ENCODE data around the gene PROKR1.

PROKR1 gene

DNA sequence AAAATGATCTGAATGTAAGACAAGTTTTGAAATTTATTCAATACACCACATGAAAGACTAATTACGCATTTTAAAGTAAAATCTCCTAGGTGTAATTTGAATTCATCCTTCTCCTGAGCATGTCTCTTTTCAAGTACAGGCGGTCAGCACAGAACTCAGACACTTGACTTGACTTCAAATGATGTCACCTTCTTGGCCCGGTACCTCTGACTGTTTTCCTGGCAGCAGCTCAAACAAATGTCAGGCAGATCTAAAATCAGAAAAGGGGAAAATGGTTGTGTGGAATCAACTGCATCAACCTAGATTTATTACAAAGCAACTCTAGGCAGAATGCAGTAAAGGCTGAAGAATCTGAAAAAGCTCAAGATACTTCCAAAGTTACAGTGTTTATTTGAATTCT is 11.4 kb upstream of the PROKR1 start:
- no peak for DNase-seq (ENCODE audit: low spot score)
- Mint-ChIP-seq H3K27me3 (ENCODE audit: low read depth) (peaks cover 41% of the 10 kb centered on the region), H3K9me3 (no peaks in the 10 kb centered on the region), H3K36me3 (ENCODE audit: low read depth) (no peaks in the 10 kb centered on the region), H3K4me1 (ENCODE audit: low read depth) (no peaks in the 10 kb centered on the region), H3K27ac (no peak overlapping the region), H3K4me3 (no peak overlapping the region)

DNA sequence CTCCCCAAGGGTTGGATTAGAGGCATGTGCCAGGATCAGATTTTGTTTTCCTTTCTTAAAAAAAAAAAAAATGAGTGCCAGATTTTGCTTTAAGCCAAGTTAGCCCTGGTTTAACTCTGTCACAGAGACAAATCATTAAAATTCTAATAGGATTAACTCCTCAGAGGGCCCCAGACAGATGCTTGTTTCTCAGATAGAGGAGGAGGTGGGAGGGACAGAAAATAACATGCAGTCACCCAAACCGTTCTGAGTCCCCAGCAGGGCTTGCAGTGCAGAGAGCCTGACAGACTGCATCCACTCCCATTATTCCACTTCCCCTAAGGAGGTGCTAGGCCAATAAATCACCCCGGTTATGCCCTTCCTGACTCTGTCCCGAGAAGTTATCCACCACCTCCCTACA is 6.3 kb upstream of the PROKR1 start:
- DNase-seq (ENCODE audit: low spot score), result no peak
- Mint-ChIP-seq H3K9me3 (peaks cover 4% of the 10 kb centered on the region), H3K4me1 (ENCODE audit: low read depth) (no peaks in the 10 kb centered on the region), H3K4me3 (no peak overlapping the region), H3K27me3 (ENCODE audit: low read depth) (peaks cover 47% of the 10 kb centered on the region), H3K27ac (no peak overlapping the region), H3K36me3 (ENCODE audit: low read depth) (no peaks in the 10 kb centered on the region)

DNA sequence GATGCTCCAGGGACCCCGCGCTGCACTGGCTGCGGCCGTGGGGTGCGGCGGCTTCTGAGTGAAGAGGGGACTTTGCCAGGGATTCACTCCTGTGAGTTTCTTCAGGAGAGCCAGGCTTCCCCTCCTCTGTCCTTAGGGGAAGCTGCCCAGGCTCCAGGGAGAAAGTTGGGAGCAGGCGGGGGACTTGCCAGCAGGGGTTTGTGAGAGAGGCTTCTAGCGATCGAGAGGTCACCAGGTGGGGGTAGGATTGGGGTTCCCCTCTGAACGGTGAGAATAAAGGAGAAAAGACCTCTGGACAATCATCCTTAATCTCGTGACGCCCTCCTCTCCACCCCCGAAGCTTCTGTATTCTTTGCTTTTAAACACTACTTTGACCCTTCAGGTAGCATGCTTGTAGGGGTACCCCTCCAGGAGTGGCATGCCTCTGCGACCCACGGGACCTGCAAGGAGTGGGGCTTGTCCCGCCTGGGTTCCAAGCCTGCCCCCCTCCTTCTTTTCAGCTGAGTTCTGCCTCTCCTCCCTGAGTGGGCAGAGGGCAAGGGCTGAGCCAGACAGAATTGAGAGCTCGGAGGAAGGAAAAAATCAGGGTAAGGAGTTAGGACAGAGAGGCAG is 601 bp downstream of the PROKR1 start:
- Mint-ChIP-seq H3K9me3 (peaks cover 4% of the 10 kb centered on the region), H3K36me3 (ENCODE audit: low read depth) (no peaks in the 10 kb centered on the region), H3K4me3 (peak overlapping the region; percentile 49), H3K27me3 (ENCODE audit: low read depth) (peaks cover 76% of the 10 kb centered on the region), H3K4me1 (ENCODE audit: low read depth) (peaks cover 4% of the 10 kb centered on the region), H3K27ac (no peak overlapping the region)
- no peak for DNase-seq (ENCODE audit: low spot score)

DNA sequence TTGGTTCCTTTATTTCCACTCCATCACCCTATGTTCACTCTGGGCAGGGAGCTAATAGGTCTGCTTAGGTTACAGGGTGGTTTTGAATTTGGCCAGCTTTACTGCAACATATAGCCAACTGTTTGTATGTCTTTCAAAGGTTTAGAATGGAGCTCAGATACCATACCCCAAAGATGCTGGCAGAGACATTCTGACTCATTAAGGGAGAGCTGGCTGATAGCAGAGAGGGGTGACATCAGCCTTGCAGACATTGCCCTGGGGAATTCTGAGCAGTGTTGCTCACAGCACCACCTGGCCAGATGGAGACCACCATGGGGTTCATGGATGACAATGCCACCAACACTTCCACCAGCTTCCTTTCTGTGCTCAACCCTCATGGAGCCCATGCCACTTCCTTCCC is 2.1 kb downstream of the PROKR1 start:
- H3K27ac Mint-ChIP-seq, result no peak overlapping the region
- H3K4me1 Mint-ChIP-seq (ENCODE audit: low read depth), result peaks cover 4% of the 10 kb centered on the region
- H3K4me3 Mint-ChIP-seq, result no peak overlapping the region
- H3K36me3 Mint-ChIP-seq (ENCODE audit: low read depth), result no peaks in the 10 kb centered on the region
- H3K9me3 Mint-ChIP-seq, result peaks cover 4% of the 10 kb centered on the region
- no peak for DNase-seq (ENCODE audit: low spot score)
- peaks cover 83% of the 10 kb centered on the region for H3K27me3 Mint-ChIP-seq (ENCODE audit: low read depth)

DNA sequence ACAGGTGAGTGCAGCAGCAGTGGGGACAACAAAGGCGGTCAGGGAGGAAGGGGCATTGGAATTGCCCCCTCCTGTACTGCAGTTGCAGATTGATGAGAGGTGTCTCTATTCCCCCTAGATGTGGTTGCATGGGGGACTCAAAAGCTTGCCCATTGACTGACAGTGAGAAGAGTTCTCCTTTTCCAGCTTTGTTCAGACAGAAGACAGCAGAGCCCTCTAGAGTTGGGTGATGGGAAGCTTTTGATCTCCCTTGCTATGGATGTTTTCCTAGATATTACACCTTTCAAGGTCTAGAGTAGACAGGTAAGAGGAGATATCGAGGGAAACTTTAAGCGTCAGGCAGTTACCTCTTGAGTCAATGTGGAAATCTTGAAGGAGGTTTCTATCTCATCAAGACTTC is 2.9 kb downstream of the PROKR1 start:
- H3K9me3 Mint-ChIP-seq, result no peaks in the 10 kb centered on the region
- no peak overlapping the region for H3K27ac Mint-ChIP-seq
- H3K36me3 Mint-ChIP-seq (ENCODE audit: low read depth), result no peaks in the 10 kb centered on the region
- no peak for DNase-seq (ENCODE audit: low spot score)
- peaks cover 79% of the 10 kb centered on the region for H3K27me3 Mint-ChIP-seq (ENCODE audit: low read depth)
- no peak overlapping the region for H3K4me3 Mint-ChIP-seq
- peaks cover 7% of the 10 kb centered on the region for H3K4me1 Mint-ChIP-seq (ENCODE audit: low read depth)

DNA sequence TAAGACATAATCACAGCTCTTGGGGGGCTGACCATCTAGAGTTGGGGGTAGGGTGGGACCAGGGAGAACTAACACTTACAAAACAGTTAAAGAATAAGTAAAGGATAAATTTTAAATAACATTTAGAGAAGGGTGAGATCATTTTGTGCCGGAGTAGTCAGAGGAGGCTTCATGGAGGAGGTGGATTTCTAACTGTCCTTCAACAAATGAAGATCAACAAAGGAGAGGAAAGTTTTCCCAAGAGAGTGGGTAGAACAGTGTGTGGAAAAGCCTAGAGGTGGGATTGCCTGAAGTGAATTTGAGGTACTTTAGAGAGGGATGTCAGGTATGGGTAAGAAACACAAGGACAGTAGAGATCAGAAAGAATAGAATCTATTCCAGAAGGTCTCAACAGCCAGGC is 7.3 kb downstream of the PROKR1 start:
- Mint-ChIP-seq H3K36me3 (ENCODE audit: low read depth) (no peaks in the 10 kb centered on the region), H3K9me3 (no peaks in the 10 kb centered on the region), H3K27me3 (ENCODE audit: low read depth) (peaks cover 56% of the 10 kb centered on the region), H3K4me1 (ENCODE audit: low read depth) (peaks cover 40% of the 10 kb centered on the region), H3K4me3 (no peak overlapping the region), H3K27ac (no peak overlapping the region)
- DNase-seq (ENCODE audit: low spot score), result no peak

DNA sequence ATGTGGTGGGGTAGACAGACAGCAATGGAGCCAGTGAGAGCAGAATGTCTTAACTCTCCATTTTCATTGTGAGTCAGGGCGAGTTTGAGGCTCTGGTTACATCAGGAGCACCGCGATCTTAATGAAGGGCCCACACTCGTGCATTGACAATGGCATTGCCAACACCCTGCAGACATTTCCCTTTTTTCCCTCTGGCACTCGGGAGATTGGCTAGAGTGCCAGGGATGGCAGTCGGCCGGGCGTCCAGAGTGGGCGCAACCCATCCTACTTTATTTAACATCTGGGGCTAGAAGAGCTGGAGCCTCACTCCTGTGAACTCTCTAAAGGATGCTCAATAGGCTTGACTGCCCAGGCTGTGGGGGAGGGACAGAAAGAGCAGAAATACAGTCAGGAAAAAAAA is 9.7 kb downstream of the PROKR1 start:
- no peaks in the 10 kb centered on the region for H3K36me3 Mint-ChIP-seq (ENCODE audit: low read depth)
- H3K27ac Mint-ChIP-seq, result no peak overlapping the region
- peak overlapping the region; percentile 6 for H3K4me3 Mint-ChIP-seq
- peak; percentile 34 for DNase-seq (ENCODE audit: low spot score)
- peaks cover 38% of the 10 kb centered on the region for H3K4me1 Mint-ChIP-seq (ENCODE audit: low read depth)
- H3K27me3 Mint-ChIP-seq (ENCODE audit: low read depth), result peaks cover 55% of the 10 kb centered on the region
- no peaks in the 10 kb centered on the region for H3K9me3 Mint-ChIP-seq

DNA sequence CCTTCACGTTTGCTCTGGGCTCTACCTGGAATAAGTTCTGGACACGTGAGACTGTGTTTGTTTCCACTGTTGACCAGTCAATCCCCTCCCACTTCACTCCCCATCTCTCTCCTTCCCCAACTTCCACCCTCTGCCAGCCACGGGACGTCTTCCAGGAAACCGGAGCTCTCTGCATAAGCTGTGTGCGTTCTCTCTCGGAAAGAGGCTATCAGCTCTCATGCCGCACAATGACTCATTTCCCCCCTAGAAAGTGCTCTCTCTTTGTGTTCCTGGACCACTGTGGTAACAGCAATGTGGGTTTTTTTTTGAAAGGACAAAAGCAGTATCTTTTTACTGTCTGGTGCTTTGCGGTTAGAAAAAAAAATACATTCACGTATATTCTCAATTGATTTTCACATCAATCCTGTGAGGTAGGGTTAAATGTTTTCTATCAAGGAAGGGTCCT is 10.2 kb downstream of the PROKR1 start:
- DNase-seq (ENCODE audit: low spot score), result peak; percentile 77
- Mint-ChIP-seq H3K36me3 (ENCODE audit: low read depth) (no peaks in the 10 kb centered on the region), H3K27me3 (ENCODE audit: low read depth) (peaks cover 55% of the 10 kb centered on the region), H3K4me1 (ENCODE audit: low read depth) (peaks cover 42% of the 10 kb centered on the region), H3K9me3 (no peaks in the 10 kb centered on the region), H3K27ac (peak overlapping the region; percentile 67), H3K4me3 (peak overlapping the region; percentile 74)

DNA sequence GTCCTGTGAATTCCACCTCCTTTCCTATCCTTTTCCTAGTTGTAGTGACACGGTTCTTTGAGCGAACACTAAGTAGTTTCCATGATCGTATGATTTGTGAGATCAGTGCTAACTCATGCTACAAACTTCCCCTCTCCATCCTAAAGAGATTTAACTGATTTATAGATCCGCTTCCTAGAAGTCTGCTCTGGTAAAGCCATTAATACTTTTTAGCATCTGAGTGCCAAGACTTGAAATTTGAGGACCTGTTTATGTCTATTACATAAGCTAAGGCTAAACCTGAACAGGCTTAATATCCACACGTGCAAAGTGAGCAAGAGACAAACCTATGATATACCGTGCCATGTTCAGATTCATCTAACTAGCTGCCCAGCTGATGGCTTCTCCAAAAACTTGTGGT is 14.9 kb downstream of the PROKR1 start:
- Mint-ChIP-seq H3K27me3 (ENCODE audit: low read depth) (peaks cover 58% of the 10 kb centered on the region), H3K36me3 (ENCODE audit: low read depth) (no peaks in the 10 kb centered on the region), H3K9me3 (no peaks in the 10 kb centered on the region), H3K4me3 (no peak overlapping the region), H3K27ac (no peak overlapping the region), H3K4me1 (ENCODE audit: low read depth) (peaks cover 22% of the 10 kb centered on the region)
- DNase-seq (ENCODE audit: low spot score), result no peak

DNA sequence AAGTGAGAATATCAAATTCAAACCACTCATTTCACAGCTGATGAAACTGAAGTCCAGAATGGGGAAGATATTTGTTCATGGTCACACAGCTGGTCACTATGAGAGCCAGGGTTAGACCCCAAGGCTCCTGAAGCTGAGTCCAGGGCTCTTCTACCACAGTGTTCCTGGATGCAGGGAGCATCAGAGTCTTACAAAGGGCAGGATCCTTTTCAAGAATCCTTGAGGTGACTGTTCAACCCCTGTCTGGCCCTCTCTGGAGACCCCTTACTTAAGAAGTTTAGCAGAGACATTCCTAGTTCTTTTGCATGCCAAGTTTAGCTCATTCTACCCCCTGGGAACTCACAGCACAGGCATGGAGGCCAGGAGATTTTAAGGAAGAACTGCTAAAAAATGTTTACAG is 15.7 kb downstream of the PROKR1 start:
- Mint-ChIP-seq H3K4me1 (ENCODE audit: low read depth) (peaks cover 14% of the 10 kb centered on the region), H3K4me3 (no peak overlapping the region), H3K27me3 (ENCODE audit: low read depth) (peaks cover 56% of the 10 kb centered on the region), H3K27ac (no peak overlapping the region), H3K9me3 (no peaks in the 10 kb centered on the region), H3K36me3 (ENCODE audit: low read depth) (no peaks in the 10 kb centered on the region)
- no peak for DNase-seq (ENCODE audit: low spot score)

DNA sequence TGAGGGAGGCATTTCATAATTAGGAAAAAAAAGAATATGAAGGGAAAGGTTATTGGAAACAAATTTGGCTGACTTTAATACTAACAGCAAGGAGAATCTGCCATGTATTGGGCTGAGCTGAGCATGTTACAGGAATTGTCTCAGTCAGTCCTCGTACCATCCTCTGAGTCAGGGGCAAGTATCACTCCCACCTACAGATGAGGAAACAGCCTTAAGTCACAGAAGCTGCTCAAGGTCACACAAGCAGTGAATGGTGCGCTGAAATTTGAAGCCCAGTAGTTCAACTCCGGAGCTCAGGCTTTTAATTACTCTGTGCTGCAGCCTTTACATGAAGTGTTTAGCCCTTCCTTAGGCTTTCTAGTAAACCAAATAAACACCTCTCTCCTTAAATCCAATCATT is 17.3 kb downstream of the PROKR1 start:
- Mint-ChIP-seq H3K9me3 (no peaks in the 10 kb centered on the region), H3K4me1 (ENCODE audit: low read depth) (peaks cover 6% of the 10 kb centered on the region), H3K27me3 (ENCODE audit: low read depth) (peaks cover 64% of the 10 kb centered on the region), H3K36me3 (ENCODE audit: low read depth) (no peaks in the 10 kb centered on the region), H3K27ac (no peak overlapping the region), H3K4me3 (no peak overlapping the region)
- no peak for DNase-seq (ENCODE audit: low spot score)

DNA sequence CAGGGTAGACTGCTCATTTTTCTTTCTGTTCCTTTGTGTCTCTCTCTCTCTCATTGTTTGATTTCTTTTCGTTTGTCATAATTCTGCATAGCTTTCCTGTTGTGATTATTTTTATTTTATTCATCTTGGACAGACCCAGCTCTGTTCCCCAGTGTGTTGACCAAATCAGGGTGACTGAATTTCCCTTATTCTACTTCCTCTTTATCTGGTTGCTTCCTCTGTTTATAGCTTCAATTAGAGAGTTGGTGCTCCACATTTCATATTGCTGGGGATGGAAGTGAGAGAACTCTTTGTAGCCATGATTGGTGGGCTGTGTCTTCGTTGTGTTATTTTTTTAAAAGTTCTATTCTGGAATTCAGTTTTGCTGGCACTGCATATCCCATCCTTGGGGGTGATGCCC is 19.1 kb downstream of the PROKR1 start:
- H3K4me3 Mint-ChIP-seq, result no peak overlapping the region
- H3K27ac Mint-ChIP-seq, result no peak overlapping the region
- H3K36me3 Mint-ChIP-seq (ENCODE audit: low read depth), result no peaks in the 10 kb centered on the region
- H3K9me3 Mint-ChIP-seq, result no peaks in the 10 kb centered on the region
- H3K27me3 Mint-ChIP-seq (ENCODE audit: low read depth), result peaks cover 64% of the 10 kb centered on the region
- H3K4me1 Mint-ChIP-seq (ENCODE audit: low read depth), result peaks cover 6% of the 10 kb centered on the region
- no peak for DNase-seq (ENCODE audit: low spot score)

DNA sequence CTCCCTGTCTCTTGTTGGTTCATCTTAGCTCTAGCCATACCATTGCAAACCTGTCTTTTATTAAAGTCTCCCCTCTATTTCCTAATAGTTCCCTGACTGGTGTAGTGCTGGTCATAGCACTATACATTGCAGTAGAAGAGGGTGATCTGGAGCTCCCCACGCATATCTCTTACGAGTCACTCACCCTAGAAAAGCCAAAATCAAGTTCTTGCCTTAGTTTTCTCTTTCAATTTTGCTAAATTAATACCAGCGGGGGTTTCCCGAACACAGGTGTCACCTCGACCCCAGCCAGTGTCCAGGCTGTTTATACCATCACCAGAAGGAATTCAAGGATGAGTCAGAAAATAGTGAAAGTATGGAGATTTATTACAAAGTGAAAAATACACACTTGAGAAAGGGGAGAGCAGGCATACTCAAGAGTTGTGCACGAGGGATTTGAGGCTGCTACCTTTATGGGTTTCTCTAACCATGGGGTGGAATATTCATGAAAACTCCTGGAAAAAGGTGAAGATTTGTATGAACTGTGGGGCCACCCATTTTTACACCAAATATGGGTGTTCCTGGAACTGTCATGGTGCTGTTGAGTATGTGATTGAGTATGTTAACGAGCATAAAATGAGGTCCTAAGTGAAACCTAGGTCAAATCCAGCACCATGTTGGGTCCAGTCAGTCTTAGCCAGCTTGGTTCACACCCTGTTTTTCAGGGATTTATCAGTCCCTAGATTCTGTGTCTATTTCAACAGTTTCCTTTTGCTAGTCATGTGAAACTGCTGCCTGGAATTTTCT is 20.2 kb downstream of the PROKR1 start:
- DNase-seq (ENCODE audit: low spot score), result no peak
- Mint-ChIP-seq H3K27me3 (ENCODE audit: low read depth) (peaks cover 66% of the 10 kb centered on the region), H3K27ac (no peak overlapping the region), H3K36me3 (ENCODE audit: low read depth) (no peaks in the 10 kb centered on the region), H3K4me3 (no peak overlapping the region), H3K9me3 (no peaks in the 10 kb centered on the region), H3K4me1 (ENCODE audit: low read depth) (peaks cover 2% of the 10 kb centered on the region)

DNA sequence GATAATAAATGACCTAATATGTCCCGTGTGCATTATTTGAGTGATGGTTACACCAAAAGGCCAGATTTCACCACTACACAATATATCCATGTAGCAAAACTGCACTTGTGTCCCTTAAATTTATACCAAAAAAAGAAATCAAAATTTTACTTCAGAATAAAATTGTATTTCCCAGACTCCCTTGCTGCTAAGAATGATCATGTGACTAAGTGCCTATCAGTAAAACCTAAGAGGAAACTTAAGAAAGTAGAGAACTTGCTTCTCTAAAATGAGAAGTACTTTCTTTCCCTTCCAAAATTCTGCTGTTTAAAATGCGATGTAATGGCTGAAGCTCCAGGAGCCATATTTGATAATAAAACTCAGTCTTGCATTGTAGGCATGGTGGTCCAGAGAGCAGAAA is 24.0 kb downstream of the PROKR1 start:
- no peaks in the 10 kb centered on the region for H3K36me3 Mint-ChIP-seq (ENCODE audit: low read depth)
- H3K27ac Mint-ChIP-seq, result no peak overlapping the region
- no peaks in the 10 kb centered on the region for H3K9me3 Mint-ChIP-seq
- no peak overlapping the region for H3K4me3 Mint-ChIP-seq
- H3K4me1 Mint-ChIP-seq (ENCODE audit: low read depth), result peaks cover 2% of the 10 kb centered on the region
- peaks cover 58% of the 10 kb centered on the region for H3K27me3 Mint-ChIP-seq (ENCODE audit: low read depth)
- no peak for DNase-seq (ENCODE audit: low spot score)

DNA sequence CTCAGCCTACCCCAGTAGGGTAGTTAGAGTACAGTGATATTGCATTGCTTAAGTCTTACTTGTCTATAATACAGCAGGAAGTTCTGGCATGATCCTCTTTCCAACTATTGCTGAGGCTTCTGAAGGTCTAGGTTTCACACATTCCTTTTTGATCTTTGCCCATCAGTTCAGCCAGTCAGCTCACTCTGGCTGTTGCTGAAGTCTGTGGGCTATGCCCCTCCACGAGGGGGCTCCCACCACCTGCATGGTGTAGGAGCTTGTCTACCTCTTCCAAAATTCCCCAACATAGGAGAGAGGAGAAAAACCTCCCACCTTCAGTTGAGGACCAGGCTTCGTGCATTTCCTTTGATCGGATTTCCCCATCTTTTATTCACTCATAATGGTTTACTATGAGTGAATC is 26.3 kb downstream of the PROKR1 start:
- Mint-ChIP-seq H3K27me3 (ENCODE audit: low read depth) (peaks cover 56% of the 10 kb centered on the region), H3K27ac (no peak overlapping the region), H3K4me3 (no peak overlapping the region), H3K36me3 (ENCODE audit: low read depth) (no peaks in the 10 kb centered on the region), H3K9me3 (no peaks in the 10 kb centered on the region), H3K4me1 (ENCODE audit: low read depth) (no peaks in the 10 kb centered on the region)
- DNase-seq (ENCODE audit: low spot score), result no peak

All from T-helper 2 cell treated with Interferon-gamma antibody and Interleukin-4, amounts not matched to agents 5 μg/mL and 100 μg/mL, for 36 hours (primary cell).